ENCODE data around the gene DUSP22. TPM values are rescaled to one million over a fixed set of nuclear protein-coding genes. Genes with fewer than 3 reads are reported as not detected.

DUSP22 gene
- total RNA-seq, 1 donor, result 17.0 TPM

DNA sequence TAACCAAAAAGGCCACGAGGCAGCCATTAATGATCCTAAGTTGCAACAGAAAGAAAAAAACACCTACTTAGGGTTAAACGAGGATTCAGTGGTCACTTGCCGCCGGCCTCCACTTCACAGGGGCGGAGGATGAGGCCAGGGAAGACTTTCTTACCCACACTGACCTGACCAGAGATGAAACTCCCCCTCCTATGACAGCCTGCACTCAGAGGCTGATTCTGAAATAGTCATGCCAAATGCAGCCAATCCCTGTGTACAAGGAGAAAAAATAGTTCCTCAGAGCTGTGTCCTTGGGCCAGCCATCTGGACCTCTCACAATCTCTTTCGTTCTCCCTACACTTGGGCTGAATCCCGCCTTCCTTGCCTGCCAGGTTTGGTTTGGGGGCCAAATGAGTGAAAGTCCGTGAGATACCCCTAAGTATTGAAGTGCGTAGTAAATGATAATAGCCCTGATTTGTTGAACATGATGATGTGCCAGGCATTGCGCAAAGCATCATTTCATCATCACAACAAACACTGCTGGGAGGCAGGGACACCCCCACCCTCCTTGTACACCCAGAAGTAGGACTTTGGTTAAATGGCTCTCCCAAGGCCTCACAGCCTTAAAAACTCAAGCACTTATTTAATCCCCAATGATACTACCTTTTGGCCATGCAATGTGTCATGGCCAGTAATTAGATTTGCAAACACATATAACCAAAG lies 96.1 kb downstream of the DUSP22 start:
- no peak overlapping the region for H3K4me3 ChIP-seq (ENCODE audit: low read depth, low read length)
- no peak for TF ChIP-seq CTCF (IDR thresholded peaks at IDR 0.05; ENCODE audit: insufficient read depth, low read length)
- DNase-seq (ENCODE audit: low read depth), result no peak

- no peak for DNase-seq (ENCODE audit: low read depth)
- H3K4me3 ChIP-seq (ENCODE audit: low read depth, low read length), result no peak overlapping the region
- no peak for TF ChIP-seq CTCF (IDR thresholded peaks at IDR 0.05; ENCODE audit: insufficient read depth, low read length)
Measured at GRCh38 chr6:389143-389542, 96.9 kb downstream of the DUSP22 start.

DNA sequence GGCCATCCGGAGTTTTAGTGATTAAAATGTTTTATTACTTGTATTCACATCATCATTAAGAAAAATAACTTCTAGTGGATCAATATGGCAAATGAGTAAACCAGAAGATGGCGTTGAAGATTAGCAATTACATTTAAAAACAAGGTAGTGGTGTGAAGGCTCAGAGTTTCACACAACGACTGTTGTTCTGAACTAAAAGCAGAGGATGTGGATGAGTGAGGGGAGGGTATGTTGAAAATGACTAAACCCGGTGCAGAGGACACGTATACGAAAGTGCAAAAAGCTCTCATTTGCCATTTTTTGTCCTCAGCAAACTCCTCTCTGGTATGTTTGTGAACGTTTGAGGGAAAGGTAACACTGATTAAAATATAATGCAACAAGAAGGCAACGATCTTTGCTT lies 97.3 kb downstream of the DUSP22 start:
- no peak for DNase-seq (ENCODE audit: low read depth)
- H3K4me3 ChIP-seq (ENCODE audit: low read depth, low read length), result no peak overlapping the region
- no peak for TF ChIP-seq CTCF (IDR thresholded peaks at IDR 0.05; ENCODE audit: insufficient read depth, low read length)

DNA sequence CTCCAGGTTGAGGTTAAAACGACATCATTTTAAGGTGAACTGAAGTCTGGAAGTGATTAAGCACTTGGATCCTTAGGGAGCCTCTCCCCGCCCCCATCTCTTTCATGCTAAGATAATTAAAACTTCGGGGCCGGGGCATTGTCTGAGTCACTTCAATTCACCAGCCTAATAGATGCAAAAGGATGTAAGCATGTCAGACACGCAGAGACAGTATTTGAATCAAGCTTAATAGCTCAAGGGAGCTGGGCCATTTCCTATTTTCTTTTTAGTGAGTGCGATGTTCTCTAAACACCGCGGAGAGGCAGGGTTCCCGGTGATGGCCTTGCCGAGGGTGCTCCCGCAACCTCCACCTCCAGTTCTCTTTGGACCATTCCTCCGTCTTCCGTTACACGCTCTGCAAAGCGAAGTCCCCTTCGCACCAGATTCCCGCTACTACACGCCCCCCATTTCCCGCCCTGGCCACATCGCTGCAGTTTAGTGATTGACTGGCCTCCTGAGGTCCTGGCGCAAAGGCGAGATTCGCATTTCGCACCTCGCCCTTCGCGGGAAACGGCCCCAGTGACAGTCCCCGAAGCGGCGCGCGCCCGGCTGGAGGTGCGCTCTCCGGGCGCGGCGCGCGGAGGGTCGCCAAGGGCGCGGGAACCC lies 98.7 kb downstream of the DUSP22 start:
- H3K4me3 ChIP-seq (ENCODE audit: low read depth, low read length), result peak overlapping the region; percentile 40
- DNase-seq (ENCODE audit: low read depth), result peak; percentile 21

DNA sequence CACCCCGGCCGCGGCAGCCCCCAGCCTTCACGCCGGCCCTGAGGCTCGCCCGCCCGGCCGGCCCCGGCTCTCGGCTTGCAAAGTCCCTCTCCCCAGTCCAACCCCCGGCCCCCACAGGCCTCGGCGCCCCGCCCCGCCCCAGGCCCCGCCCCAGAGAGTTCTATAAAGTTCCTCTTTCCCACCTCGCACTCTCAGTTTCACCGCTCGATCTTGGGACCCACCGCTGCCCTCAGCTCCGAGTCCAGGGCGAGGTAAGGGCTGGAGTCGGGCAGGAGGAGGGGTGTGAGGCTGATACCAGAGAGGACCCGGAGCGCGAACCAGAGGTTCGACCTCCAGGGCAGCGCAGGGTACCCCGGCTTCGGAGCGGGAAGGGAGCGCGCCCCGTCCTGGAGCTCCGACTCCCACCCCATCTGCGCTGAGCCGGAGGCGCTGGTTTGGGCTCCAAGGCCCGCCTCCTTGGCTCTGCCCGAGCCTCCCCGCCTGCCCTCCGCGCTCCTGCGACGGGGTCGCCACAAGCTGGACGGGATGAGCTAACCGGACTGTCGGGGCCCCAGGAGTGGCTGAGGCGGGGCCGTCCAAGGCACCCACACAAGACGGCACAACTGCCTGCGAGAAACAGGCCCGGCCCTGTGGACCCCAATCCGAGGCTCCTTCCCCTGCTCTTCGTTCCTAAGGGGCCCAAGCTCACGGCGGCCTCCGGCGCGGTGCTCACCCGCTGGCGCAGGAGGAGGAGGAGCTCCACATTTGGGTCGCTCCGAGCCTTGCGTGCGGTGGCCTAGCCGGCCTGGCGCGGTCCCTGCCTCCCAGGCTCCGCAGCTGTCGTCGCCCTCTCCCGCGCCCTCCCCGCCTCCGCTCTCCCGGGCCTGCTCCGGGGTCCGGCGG lies 99.5 kb downstream of the DUSP22 start, which contains the start of gene IRF4:
TSS of gene IRF4 (plus strand) at position 194 of the 882 bp plus-strand sequence. CDS start 1,401 bp downstream, outside the sequence.
- no peak for TF ChIP-seq CTCF (IDR thresholded peaks at IDR 0.05; ENCODE audit: insufficient read depth, low read length)

More for the DNA sequence above, 98.7 kb downstream of the DUSP22 start:
- TF ChIP-seq CTCF (IDR thresholded peaks at IDR 0.05; ENCODE audit: insufficient read depth, low read length), result peak; percentile 11

GRCh38 chr6:392441-393390 lies 100.4 kb downstream of the DUSP22 start:
- DNase-seq (ENCODE audit: low read depth), result no peak
- no peak for TF ChIP-seq CTCF (IDR thresholded peaks at IDR 0.05; ENCODE audit: insufficient read depth, low read length)
- H3K4me3 ChIP-seq (ENCODE audit: low read depth, low read length), result peak overlapping the region; percentile 9

More for the DNA sequence above, 99.5 kb downstream of the DUSP22 start, which contains the start of gene IRF4:
- H3K4me3 ChIP-seq (ENCODE audit: low read depth, low read length), result peak within 1 kb of the TSS; percentile 44
- no peak for DNase-seq (ENCODE audit: low read depth)

Data from fibroblast of the aortic adventitia (primary cell).